ENCODE measurements around the gene SULT1A1.

GRCh38 chr16:28602529-28602928 lies 7.3 kb downstream of the SULT1A1 start:
- TF ChIP-seq ZNF274 (IDR thresholded peaks at IDR 0.05; ENCODE audit: low read depth, low read length): no peak
- no peak for TF ChIP-seq YY1 (IDR thresholded peaks at IDR 0.05; ENCODE audit: insufficient read depth, insufficient read length)
- no peak for TF ChIP-seq SUZ12 (IDR thresholded peaks at IDR 0.05; ENCODE audit: extremely low read depth, insufficient read depth, insufficient read length)

All from NT2/D1 (cell line).